ENCODE results near the gene NGFR. TPM values are rescaled to one million over a fixed set of nuclear protein-coding genes. Genes with fewer than 3 reads are reported as not detected.

NGFR gene, protein sequence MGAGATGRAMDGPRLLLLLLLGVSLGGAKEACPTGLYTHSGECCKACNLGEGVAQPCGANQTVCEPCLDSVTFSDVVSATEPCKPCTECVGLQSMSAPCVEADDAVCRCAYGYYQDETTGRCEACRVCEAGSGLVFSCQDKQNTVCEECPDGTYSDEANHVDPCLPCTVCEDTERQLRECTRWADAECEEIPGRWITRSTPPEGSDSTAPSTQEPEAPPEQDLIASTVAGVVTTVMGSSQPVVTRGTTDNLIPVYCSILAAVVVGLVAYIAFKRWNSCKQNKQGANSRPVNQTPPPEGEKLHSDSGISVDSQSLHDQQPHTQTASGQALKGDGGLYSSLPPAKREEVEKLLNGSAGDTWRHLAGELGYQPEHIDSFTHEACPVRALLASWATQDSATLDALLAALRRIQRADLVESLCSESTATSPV
- total RNA-seq, result 14.7 to 16.1 TPM (median 14.9 TPM) in 3 replicates

- TF ChIP-seq, protein P1, sequence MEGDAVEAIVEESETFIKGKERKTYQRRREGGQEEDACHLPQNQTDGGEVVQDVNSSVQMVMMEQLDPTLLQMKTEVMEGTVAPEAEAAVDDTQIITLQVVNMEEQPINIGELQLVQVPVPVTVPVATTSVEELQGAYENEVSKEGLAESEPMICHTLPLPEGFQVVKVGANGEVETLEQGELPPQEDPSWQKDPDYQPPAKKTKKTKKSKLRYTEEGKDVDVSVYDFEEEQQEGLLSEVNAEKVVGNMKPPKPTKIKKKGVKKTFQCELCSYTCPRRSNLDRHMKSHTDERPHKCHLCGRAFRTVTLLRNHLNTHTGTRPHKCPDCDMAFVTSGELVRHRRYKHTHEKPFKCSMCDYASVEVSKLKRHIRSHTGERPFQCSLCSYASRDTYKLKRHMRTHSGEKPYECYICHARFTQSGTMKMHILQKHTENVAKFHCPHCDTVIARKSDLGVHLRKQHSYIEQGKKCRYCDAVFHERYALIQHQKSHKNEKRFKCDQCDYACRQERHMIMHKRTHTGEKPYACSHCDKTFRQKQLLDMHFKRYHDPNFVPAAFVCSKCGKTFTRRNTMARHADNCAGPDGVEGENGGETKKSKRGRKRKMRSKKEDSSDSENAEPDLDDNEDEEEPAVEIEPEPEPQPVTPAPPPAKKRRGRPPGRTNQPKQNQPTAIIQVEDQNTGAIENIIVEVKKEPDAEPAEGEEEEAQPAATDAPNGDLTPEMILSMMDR (IDR thresholded peaks at IDR 0.05; ENCODE audit: unreplicated experiment), result no peak
- H3K27me3 Mint-ChIP-seq (ENCODE audit: low read depth), result peaks cover 79% of the 10 kb centered on the region
- H3K9me3 Mint-ChIP-seq, result no peaks in the 10 kb centered on the region
- H3K36me3 Mint-ChIP-seq, result no peaks in the 10 kb centered on the region
- peak within 1 kb of the TSS; percentile 70 for H3K4me3 Mint-ChIP-seq
- H3K27ac Mint-ChIP-seq, result no peak within 1 kb of the TSS
- peak in 1 of 2 experiments; percentile 58 for DNase-seq (ENCODE audit: low spot score in 2 of 2, unreplicated experiment in 2 of 2)
- peaks cover 25% of the 10 kb centered on the region for H3K4me1 Mint-ChIP-seq
Observed at GRCh38 chr17:49494986-49495841, at the start of gene NGFR. NGFR (plus strand) TSS chr17:49495293; CDS start chr17:49495418, 125 bp downstream.

- Mint-ChIP-seq H3K27me3 (ENCODE audit: low read depth) (peaks cover 35% of the 10 kb centered on the region), H3K27ac (no peak overlapping the region), H3K4me1 (peaks cover 12% of the 10 kb centered on the region), H3K9me3 (no peaks in the 10 kb centered on the region), H3K36me3 (no peaks in the 10 kb centered on the region), H3K4me3 (no peak overlapping the region)
- TF ChIP-seq, protein P1 (IDR thresholded peaks at IDR 0.05; ENCODE audit: unreplicated experiment), result no peak
- DNase-seq (ENCODE audit: low spot score in 2 of 2, unreplicated experiment in 2 of 2), result no peak
Observed at GRCh38 chr17:49445591-49445990, 49.5 kb upstream of the NGFR start.

- TF ChIP-seq, protein P1 (IDR thresholded peaks at IDR 0.05; ENCODE audit: unreplicated experiment), result no peak
- no peak for DNase-seq (ENCODE audit: low spot score in 2 of 2, unreplicated experiment in 2 of 2)
- Mint-ChIP-seq H3K36me3 (no peaks in the 10 kb centered on the region), H3K4me3 (no peak overlapping the region), H3K27ac (no peak overlapping the region), H3K27me3 (ENCODE audit: low read depth) (peaks cover 16% of the 10 kb centered on the region), H3K9me3 (no peaks in the 10 kb centered on the region), H3K4me1 (peaks cover 6% of the 10 kb centered on the region)
Observed at GRCh38 chr17:49447628-49448302, 47.3 kb upstream of the NGFR start.

DNA sequence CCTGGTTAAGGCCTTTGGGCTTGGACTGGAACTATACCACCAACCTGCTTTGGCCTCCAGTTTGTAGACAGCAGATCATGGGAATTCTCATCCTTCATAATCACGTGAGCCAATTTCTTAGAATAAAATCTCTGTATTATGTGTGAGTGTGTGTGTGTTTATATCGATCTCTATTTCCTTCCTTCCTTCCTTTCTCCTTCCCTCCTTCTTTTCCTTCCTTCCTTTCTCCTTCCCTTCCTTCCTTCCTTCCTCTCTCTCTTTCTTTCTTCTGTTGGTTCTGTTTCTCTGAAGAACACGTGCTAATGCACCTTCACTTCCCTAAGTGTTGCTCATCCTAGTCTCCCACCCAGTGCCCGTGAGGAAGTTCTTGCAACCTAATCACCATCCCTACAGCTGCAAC, 44.9 kb upstream of the NGFR start:
- Mint-ChIP-seq H3K27me3 (ENCODE audit: low read depth) (peaks cover 6% of the 10 kb centered on the region), H3K4me1 (no peaks in the 10 kb centered on the region), H3K36me3 (no peaks in the 10 kb centered on the region), H3K9me3 (no peaks in the 10 kb centered on the region), H3K27ac (no peak overlapping the region), H3K4me3 (no peak overlapping the region)
- TF ChIP-seq, protein P1 (IDR thresholded peaks at IDR 0.05; ENCODE audit: unreplicated experiment), result no peak
- no peak for DNase-seq (ENCODE audit: low spot score in 2 of 2, unreplicated experiment in 2 of 2)

DNA sequence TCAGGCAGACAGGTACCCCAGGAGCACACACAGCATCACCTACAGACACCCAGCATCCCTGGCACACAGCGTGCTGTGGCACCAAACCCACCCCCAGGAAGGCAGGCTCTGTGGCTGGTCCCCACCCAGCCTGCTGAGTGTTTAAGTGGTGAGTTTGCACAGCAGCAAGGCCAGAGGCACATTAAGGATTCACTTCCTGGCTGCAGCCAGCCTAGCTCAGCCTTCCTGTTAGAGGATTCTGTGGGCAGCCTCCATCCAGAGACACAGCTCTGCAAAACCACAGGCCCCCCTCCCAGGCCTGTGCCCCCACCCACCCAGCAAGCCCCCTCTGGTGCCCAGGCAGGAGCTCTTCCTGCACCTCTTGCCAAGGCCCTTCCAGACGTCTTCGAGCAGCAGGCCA, 44.4 kb upstream of the NGFR start:
- H3K4me1 Mint-ChIP-seq, result peaks cover under 1% of the 10 kb centered on the region
- H3K27me3 Mint-ChIP-seq (ENCODE audit: low read depth), result peaks cover 4% of the 10 kb centered on the region
- TF ChIP-seq, protein P1 (IDR thresholded peaks at IDR 0.05; ENCODE audit: unreplicated experiment), result no peak
- no peaks in the 10 kb centered on the region for H3K9me3 Mint-ChIP-seq
- no peak overlapping the region for H3K27ac Mint-ChIP-seq
- no peak overlapping the region for H3K4me3 Mint-ChIP-seq
- H3K36me3 Mint-ChIP-seq, result no peaks in the 10 kb centered on the region
- no peak for DNase-seq (ENCODE audit: low spot score in 2 of 2, unreplicated experiment in 2 of 2)
